NCI-H2196 treated with DMSO at 0.1 percent for 48 hours (cell line): ENCODE data around the gene NSUN5.
A peak's percentile ranks its signal among the peaks of the same experiment; 100 is the strongest.
"Not testable (repeated sequence)": the region's sequence is repeated elsewhere in the genome, so short reads cannot be mapped to it uniquely, and the experiment has no call there.

Source experiments
- DNase-seq: peaks from one replicate; lab custom pipeline; 2025; ENCODE audit not compliant: unreplicated experiment; lab: John Stamatoyannopoulos, UW

NSUN5 gene

GRCh38 chr7:73327449-73327848 is 18.8 kb upstream of the NSUN5 start:
- DNase-seq: not testable (repeated sequence)

- DNase-seq: not testable (repeated sequence)
These were observed 16.8 kb upstream of the NSUN5 start for GRCh38 chr7:73325424-73325823.

- DNase-seq: peak; percentile 35
These were observed 15.6 kb upstream of the NSUN5 start for GRCh38 chr7:73324081-73324845.

- DNase-seq: not testable (repeated sequence)
These were observed 14.9 kb upstream of the NSUN5 start for GRCh38 chr7:73323434-73324080.

GRCh38 chr7:73320009-73320408 is 11.4 kb upstream of the NSUN5 start:
- DNase-seq: not testable (repeated sequence)

- DNase-seq: not testable (repeated sequence)
These were observed 10.9 kb upstream of the NSUN5 start for GRCh38 chr7:73319541-73319940.

GRCh38 chr7:73318656-73319204 is 10.1 kb upstream of the NSUN5 start:
- DNase-seq: not testable (repeated sequence)

- DNase-seq: no peak
These were observed 7.9 kb upstream of the NSUN5 start for GRCh38 chr7:73316521-73316920.

- no peak for DNase-seq
These were observed 5.6 kb upstream of the NSUN5 start for GRCh38 chr7:73314271-73314670.

- no peak for DNase-seq
These were observed 4.9 kb upstream of the NSUN5 start for GRCh38 chr7:73313521-73313906.

- no peak for DNase-seq
These were observed 4.3 kb upstream of the NSUN5 start for GRCh38 chr7:73312831-73313520.

- not testable (repeated sequence) for DNase-seq
These were observed 2.8 kb upstream of the NSUN5 start for GRCh38 chr7:73311421-73311820.

GRCh38 chr7:73308074-73308664 is 457 bp downstream of the NSUN5 start:
- no peak for DNase-seq

GRCh38 chr7:73307436-73307835 is 1.2 kb downstream of the NSUN5 start:
- no peak for DNase-seq

- DNase-seq: not testable (repeated sequence)
These were observed 3.8 kb downstream of the NSUN5 start for GRCh38 chr7:73304612-73305387.

GRCh38 chr7:73304071-73304470 is 4.6 kb downstream of the NSUN5 start:
- DNase-seq: no peak

- DNase-seq: no peak
These were observed 5.1 kb downstream of the NSUN5 start for GRCh38 chr7:73303546-73303945.

- DNase-seq: not testable (repeated sequence)
These were observed 5.8 kb downstream of the NSUN5 start for GRCh38 chr7:73302846-73303245.

GRCh38 chr7:73301108-73301507 is 7.5 kb downstream of the NSUN5 start:
- not testable (repeated sequence) for DNase-seq

GRCh38 chr7:73299812-73300211 is 8.8 kb downstream of the NSUN5 start:
- not testable (repeated sequence) for DNase-seq
